Measurements from ENCODE around the gene FGF18.

DNA sequence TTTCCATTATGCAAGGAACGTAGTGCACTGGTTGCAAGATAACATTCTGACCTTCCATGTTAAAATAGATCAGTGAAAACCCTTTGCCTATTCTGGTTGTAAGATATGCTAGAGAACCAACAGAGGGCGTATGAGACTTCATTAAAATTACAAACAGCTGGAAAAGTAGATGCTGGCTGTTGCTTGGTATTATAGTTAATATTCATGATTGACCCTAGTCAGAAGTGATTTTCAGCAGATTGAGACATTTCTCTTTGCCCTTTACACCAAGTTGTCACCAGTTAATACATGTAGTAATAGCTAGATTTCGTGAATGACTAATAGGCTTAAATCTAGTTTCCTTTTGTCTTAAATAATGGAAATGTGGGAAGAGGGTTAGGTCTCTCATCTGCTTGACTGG, 13.8 kb upstream of the FGF18 start:
- TF ChIP-seq SMC3 (IDR thresholded peaks at IDR 0.05; ENCODE audit: low read depth, low read length) (peak; percentile 7; the same call in 1 of the 2 replicates), MAFK (IDR thresholded peaks at IDR 0.05; ENCODE audit: low read depth, low read length) (no peak)
- TF ChIP-seq, protein P1, sequence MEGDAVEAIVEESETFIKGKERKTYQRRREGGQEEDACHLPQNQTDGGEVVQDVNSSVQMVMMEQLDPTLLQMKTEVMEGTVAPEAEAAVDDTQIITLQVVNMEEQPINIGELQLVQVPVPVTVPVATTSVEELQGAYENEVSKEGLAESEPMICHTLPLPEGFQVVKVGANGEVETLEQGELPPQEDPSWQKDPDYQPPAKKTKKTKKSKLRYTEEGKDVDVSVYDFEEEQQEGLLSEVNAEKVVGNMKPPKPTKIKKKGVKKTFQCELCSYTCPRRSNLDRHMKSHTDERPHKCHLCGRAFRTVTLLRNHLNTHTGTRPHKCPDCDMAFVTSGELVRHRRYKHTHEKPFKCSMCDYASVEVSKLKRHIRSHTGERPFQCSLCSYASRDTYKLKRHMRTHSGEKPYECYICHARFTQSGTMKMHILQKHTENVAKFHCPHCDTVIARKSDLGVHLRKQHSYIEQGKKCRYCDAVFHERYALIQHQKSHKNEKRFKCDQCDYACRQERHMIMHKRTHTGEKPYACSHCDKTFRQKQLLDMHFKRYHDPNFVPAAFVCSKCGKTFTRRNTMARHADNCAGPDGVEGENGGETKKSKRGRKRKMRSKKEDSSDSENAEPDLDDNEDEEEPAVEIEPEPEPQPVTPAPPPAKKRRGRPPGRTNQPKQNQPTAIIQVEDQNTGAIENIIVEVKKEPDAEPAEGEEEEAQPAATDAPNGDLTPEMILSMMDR (conservative IDR thresholded peaks at IDR 0.05; ENCODE audit: low read depth, low read length), result peak; percentile 37
